GM13976 (cell line): ENCODE measurements around the gene PIK3C2A.

Experiments used
- DNase-seq: peaks from one replicate; pipeline ENCODE4 v3.0.0; 2012; ENCODE audit warnings: low spot score
- in situ Hi-C: fragments of 300-500 bp; cut with MboI; formaldehyde crosslinking; loops from one replicate; pipeline ENCODE4 v1.12.0; 2022; ENCODE audit warnings: low sequenced_read_pairs, mixed read lengths, inconsistent platforms; ENCODE audit not compliant: unreplicated experiment
- TF ChIP-seq, protein P1 (sequence below): IDR thresholded peaks from 2 replicates; pipeline ENCODE4 v1.5.1; 2012; ENCODE audit warnings: borderline replicate concordance, mild to moderate bottlenecking; ENCODE audit not compliant: insufficient read depth; ENCODE audit errors: extremely low read depth, missing control alignments, control extremely low read depth

The PIK3C2A gene

GRCh38 chr11:17188675-17189074 is 19.1 kb downstream of the PIK3C2A start:
- TF ChIP-seq, protein P1, sequence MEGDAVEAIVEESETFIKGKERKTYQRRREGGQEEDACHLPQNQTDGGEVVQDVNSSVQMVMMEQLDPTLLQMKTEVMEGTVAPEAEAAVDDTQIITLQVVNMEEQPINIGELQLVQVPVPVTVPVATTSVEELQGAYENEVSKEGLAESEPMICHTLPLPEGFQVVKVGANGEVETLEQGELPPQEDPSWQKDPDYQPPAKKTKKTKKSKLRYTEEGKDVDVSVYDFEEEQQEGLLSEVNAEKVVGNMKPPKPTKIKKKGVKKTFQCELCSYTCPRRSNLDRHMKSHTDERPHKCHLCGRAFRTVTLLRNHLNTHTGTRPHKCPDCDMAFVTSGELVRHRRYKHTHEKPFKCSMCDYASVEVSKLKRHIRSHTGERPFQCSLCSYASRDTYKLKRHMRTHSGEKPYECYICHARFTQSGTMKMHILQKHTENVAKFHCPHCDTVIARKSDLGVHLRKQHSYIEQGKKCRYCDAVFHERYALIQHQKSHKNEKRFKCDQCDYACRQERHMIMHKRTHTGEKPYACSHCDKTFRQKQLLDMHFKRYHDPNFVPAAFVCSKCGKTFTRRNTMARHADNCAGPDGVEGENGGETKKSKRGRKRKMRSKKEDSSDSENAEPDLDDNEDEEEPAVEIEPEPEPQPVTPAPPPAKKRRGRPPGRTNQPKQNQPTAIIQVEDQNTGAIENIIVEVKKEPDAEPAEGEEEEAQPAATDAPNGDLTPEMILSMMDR: no peak
- in situ Hi-C loops: no loop called here
- no peak for DNase-seq

GRCh38 chr11:17186932-17187692 is 20.7 kb downstream of the PIK3C2A start:
- in situ Hi-C loops: no loop called here
- no peak for DNase-seq
- TF ChIP-seq, protein P1: no peak

GRCh38 chr11:17185938-17186337 is 21.8 kb downstream of the PIK3C2A start:
- DNase-seq: no peak
- in situ Hi-C loops: no loop called here
- TF ChIP-seq, protein P1: no peak

- TF ChIP-seq, protein P1: no peak
- DNase-seq: no peak
- in situ Hi-C loops: no loop called here
Observed at GRCh38 chr11:17184882-17185587, 22.8 kb downstream of the PIK3C2A start.

DNA sequence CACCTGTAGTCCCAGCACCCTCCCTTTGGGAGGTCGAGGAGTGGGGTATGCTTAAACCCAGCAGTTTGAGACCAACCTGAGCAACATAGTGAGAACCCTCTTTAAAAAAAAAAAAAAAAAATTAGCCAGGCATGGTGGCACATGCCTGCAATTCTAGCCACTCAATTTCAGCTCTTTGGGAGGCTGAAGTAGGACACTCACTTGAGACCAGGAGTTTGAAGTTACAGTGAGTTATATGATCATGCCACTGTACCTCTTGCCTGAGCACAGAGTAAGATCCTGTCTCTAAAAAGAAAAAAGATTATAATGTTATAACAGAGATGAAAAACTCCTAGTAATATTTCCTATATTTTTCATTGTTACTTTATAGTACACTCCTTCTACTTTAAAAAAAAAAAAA is 23.9 kb downstream of the PIK3C2A start:
- in situ Hi-C loops: no loop called here
- TF ChIP-seq, protein P1: no peak
- DNase-seq: no peak

DNA sequence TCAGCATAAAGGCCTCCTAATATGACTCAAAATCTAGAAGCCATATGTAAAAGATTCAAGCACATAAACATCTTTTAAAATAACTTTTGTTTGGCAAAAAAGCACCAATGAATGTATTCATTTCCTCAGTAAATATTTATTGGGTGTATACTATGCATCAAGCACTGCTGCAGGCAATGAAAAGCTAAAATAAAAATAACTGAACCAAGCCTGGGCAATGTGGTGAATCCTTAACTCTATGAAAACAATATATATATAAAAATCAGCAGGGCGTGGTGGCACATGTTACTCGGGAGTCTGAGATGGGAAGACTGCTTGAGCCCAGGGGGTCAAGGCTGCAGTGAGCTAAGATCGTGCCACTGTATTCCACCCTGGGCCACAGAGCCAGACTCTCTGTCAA is 27.8 kb downstream of the PIK3C2A start:
- no peak for DNase-seq
- in situ Hi-C loops: no loop called here
- TF ChIP-seq, protein P1: no peak

DNA sequence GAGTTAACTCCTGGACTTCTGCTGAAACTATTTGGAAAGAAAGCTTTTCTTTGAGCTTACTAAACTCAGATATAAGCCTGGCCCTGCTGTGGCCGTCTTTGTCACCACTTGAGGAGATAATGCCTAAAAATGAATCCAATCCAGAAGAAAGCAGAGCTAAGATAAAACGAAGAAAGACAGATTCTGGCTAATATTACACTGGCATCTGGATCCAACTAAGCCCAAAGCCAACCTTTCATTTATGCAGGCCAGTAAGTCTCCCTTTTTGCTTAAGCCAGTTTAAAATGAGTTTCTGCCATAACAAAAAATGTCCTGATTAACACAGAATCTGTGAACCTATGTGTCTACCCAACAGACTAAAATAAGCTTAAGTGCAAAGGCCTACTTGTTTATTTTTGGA is 34.5 kb downstream of the PIK3C2A start:
- TF ChIP-seq, protein P1: no peak
- no peak for DNase-seq
- in situ Hi-C loops: no loop called here
